GM15510 (cell line): ENCODE measurements around the gene SSBP4.

Experiments used
- POLR2A ChIP-seq: IDR thresholded peaks from 3 replicates; pipeline ENCODE4 v1.6.1; 2011; ENCODE audit warnings: borderline replicate concordance; ENCODE audit not compliant: insufficient read length; ENCODE audit errors: extremely low read depth

The SSBP4 gene

DNA sequence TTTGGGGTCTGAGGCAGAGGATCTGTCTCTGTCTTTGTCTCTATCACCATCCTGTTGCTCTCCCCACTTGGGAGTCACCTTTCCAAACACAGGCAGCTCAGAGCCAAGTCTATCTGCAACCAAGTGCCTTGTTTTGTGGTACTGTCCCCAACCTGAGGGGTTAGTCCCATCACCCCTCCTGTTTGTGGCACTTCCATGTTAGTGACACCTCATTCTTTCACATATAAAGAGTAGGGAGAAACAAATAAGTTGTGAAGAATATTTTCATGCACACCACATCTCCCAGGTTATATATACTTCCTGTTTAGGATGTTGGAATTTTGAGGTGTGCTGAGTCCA, 29.5 kb upstream of the SSBP4 start:
- TF ChIP-seq POLR2A, result no peak

DNA sequence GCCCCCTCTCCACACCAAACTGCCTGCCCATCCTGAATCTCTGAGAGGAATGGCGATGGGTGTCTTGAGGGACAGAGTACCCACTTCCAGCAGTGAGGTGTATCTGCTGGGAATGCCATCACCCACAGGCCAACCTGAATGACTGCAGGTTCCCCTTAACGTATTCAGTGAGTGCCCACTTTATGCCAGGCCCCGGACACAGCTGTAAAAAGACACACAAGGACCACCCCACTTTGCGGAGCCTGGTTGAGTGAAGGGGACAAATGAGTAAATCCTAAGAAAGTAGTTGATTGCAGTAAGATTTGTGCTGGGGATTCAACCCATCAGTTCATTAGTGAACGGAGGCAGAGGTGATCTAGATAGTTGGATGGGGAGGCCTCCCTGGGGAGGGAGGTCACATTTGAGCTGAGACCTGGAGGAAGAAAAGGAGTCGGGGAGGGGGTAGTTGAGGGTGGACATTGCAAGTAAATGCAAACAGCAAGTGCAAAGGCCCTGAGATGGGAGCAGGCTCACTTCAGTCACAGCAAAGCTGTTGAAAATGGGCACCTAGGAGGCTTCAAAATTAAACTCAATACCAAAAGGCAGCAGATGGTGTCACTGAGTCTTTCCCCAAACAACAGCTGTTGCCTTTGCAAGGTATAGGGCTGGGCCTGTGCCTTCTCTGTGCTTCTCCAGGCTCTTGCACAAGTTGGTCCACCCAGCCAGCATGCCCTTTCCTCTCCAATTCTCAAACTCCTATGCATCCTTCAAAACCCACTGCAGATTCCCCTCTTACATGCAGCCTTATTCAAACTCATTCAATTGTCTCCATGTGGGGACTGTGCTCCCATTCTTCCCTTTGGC, 28.9 kb upstream of the SSBP4 start:
- TF ChIP-seq POLR2A, result no peak

DNA sequence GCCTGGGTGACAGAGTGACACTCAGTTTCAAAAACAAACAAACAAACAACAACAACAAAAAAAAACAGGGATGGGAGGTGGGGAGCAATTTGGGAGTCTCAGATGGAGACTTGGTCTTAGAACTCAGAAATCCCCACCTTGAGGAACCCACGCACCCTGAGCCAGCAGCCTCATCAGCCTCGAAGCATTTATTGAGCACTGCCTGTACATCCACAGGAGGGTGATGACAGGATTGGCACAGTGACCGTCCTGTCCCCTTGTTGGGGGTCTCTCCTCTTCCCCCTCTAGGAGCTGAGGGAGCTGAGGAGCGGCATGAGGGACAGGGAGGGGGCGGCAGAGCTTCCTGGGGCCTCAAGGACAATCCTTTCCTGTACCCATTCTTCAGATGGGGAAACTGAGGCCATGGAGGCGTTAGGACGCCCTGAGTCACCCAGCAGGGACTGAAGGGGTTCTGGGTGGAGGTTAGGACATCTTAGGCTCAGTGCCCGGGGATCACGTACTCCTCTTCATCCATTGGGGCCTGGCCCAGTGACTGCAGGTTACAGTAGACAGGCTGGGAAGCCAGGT, 27.6 kb upstream of the SSBP4 start:
- TF ChIP-seq POLR2A, result no peak

DNA sequence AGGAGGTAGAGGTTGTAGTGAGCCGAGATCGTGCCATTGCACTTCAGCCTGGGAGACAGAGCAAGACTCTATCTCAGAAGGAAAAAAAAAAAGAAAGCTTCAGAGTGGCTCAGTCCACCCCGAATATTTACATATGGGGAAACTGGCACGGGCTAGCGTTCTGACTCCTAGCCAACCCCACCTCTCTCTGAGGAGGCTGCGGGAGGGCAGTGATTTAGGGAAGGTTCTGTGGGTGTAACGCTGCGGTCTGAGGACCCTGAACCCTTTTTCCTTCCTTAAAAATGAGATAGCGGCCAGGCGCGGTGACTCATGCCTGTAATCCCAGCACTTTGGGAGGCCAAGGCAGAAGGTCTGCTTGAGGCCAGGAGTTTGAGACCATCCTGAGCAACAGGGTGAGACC, 26.8 kb upstream of the SSBP4 start:
- TF ChIP-seq POLR2A, result no peak

DNA sequence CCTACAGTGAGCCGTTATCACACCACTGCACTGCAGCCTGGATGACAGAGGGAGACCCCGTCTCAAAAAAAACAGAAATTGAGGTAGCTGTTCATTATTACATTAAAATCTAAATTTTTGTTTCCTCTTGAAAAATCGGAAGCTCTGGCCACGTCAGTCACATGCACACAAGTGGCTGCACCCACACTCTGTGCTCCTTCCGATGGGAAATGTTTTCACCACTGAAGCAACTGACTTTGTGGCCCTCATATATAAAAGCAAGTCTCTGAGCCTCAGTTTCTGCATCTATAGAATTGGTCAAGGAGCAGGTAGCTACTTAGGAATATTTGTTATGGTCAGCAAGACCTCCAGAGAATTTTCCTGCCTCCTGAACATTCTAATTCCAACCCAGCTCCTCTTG, 26.3 kb upstream of the SSBP4 start:
- no peak for TF ChIP-seq POLR2A

DNA sequence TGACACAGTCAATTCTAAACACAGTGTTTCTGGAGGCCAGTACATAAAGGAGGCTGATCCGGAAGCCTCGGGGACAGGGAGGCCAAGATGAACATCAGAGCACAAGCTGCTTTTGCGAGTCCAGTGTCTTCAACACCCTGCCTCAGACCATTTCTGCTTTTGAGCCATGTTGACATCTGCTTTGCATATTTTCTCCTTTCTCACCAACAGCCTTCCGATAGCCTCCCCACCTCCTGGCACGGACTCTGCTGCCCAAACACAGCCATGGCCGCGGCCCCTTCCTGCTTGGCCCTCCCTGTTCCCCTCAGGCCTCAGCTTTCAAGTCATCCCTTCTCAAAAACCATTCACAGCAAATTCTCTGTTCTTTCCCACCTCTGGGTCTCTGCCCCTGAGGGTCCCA, 25.4 kb upstream of the SSBP4 start:
- TF ChIP-seq POLR2A, result no peak

DNA sequence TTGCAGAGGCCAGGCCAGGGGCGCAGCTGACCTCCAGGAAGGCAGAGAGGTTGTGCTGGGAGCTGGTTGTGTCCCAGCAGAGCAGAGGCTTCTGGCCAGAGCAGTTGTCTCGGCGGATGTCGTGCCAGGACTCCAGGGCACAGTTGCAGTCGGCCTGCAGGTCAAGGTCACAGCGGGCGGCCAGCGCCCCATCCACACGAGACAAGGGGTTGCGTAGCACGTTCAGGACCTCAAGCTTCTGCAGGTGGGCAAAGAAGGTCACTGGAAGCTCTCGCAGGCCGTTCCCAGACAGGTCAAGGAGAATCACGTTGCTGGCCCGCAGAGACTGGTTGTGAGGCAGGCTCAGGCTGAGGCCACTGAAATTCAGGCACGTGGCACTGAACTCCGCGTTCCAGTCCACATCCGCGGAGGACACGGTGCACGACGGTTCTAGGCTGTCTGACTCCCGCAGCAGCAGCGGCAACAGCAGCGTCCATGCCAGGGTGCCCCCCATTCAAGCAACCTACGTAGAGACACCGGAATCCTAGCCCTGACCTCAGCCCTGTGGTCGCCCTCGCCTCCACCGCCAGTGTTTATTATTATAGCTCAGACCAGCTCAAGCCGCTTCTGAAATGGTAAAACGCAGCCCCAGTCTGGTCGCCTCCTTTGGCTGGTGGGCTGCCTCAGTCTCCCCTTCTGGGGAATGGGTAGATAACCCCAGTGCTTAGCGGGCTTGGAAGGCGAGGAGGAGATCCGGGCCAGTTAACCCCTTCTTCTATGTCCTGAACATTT, 22.5 kb upstream of the SSBP4 start:
- no peak for TF ChIP-seq POLR2A

DNA sequence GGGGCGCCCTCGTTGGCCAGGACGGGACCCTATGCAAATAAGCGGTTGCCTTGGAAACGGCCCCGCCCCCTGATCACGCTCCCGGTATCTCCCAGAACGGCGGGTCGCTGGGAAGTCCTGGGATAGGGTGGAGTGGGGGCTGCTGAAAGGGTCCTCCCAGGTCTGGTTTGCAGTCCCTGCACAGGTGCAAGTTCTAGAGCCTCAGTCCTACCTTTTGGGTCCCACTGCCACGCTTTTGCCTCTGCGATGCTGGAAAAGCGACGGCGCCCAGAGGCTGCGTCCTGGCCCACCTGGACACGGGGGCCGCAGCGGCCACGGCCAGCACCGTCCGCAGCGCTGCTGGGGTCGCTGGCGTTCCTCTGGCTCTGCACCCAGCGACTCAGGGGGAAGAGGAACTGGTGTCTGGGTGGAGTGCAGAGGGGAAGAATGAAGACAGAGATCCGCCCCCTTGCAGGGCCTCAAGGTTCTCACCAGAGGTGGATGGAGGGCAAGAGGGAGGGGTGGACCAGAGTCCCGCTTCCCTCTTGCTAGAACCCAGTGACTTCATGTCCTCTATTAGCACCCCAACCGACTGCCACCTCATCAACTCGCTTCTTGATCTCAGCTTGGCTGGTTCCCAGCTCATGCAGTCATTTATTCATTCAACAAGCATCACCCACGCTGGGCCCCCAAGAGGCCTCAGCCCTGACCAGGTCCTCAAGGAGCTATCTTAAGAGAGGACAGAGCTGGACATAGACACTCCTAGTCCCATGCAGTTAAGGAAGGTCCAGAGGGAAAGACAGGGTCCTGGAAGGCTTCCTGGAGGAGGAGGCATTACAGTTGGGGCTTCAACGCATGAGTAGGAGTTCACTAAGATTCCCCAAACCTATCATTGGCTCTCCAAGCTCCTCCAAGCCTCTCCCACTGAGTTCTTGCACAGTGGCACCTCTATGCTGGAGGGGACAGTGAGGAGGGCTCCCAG, 21.7 kb upstream of the SSBP4 start, which contains the start of gene LRRC25:
Gene LRRC25 (minus strand): TSS at position 381 of the 961 bp plus-strand sequence. CDS start 659 bp downstream, outside the sequence.
- peak; percentile 25 for TF ChIP-seq POLR2A

DNA sequence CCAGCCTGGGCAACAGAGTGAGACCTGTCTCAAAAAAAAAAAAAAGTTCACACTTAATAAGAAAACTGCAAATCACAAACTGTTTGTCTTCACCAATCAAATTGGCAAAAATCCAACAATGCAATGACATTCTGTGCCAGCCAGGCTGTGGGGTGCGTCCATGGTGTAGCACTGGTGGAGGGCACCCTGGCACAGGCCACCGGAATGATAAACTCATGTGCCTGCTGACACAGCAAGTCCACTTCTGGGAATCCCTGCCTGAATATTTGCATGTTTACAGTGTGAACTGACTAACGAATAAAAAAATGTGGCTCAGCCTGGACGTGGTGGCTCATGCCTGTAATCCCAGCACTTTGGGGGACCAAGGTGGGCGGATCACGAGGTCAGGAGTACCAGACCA, 20.2 kb upstream of the SSBP4 start:
- no peak for TF ChIP-seq POLR2A

DNA sequence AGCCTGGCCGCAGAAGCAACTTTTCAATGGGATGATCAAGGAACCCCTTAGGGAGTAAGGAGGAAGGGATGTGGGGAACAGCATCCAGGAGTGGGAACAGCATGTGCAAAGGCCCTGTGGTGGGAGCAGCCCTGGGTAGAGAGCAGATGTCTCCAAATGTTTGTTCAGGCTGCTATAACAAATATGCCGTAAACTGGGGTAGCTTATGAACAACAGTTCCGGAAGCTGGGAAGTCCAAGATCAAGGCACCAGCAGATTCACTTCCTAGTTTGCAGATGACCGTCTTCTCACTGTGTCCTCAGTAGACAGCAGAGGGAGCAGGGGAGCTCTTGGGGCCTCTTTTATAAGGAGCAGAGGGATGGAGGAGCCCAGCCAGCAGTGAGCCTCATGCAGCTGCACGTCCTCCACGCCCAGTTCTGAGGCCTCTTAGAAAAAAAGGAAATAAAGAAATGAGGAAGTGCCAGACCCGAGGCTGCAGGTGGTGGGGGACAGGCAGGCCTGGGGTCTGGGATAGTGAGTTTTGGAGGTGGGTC, 17.6 kb upstream of the SSBP4 start:
- no peak for TF ChIP-seq POLR2A

DNA sequence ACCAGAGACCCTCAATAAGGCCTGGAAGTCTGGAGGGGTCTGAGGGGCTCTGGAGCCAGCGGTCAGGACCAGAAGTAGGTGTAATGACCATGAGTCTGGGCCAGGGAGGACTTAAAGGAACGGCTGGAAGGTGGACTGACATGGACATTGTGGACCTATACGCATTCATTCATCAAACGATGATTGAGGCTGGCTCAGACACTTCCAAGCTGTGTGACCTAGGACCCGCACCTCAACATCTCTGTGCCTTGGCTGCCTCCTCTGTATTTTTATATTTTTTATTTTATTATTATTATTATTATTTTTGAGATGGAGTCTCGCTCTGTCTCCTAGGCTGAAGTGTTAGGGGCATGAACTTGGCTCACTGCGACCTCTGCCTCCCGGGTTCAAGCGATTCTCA, 12.4 kb upstream of the SSBP4 start:
- no peak for TF ChIP-seq POLR2A

DNA sequence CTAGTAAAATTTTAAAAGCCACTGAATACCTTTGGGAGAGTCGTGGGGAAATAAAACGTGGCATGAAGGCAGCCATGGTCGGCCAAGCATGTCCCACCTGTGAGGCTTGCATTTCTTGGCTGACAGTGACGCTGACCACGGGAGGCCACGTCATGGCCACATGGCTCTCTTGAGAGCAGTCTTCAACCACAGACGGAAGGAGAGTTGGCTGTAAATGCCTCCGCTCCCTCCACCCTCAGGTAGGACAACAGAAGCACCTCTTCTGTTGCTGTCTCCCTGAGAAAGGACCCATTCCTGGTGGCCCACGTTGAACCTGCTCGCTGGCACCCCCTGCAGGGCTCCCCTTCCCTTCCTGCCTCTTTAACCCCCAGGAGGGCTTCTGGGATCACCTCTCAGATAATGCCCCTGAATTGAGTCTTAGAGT, 11.1 kb upstream of the SSBP4 start:
- peak; percentile 23 for TF ChIP-seq POLR2A

DNA sequence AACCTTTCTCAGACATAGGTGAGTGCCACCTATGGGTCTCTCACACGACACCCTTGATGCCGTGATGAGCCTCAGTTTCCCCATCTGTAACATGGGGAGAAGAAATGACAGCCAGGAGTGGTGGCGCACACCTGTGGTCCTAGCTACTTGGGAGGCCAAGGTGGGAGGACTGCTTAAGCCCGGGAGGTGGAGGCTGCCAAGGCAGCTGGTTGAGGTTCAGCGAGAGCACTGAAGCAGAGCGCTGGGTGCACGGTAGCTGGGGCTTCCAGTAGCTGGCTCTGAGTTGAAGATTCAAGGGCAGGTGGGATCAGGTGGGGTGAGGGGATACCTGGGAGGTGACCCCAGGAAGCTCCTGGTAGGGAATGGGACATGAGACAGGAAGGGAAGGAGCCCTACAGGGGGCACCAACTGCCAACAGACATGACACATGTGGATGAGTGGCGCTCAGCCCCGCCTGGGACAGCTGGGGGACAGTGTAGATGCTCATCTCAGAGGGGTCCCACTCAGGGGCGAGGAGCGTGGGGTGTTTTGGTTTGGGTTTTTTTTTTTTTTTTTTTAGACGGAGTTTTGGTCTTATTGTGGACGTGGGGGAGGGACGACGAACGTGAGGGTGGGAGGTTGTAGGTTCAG, 6.5 kb upstream of the SSBP4 start:
- no peak for TF ChIP-seq POLR2A
